Fibroblast of skin of scalp (primary cell): ENCODE measurements around the gene TNFAIP8. TPM values are rescaled to one million over a fixed set of nuclear protein-coding genes. Genes with fewer than 3 reads are reported as not detected.

Experiments
- DNase-seq: peaks from one replicate; pipeline ENCODE4 v3.0.0-alpha.2; 2013
- polyA plus RNA-seq, 2 experiments: library from polyadenylated mRNA; unstranded; fragments of 120-200 nt; gene quantifications; one replicate each; pipeline ENCODE4 v1.2.1, GENCODE V29; 2013; ENCODE audit not compliant: insufficient read length in 2 of 2

TNFAIP8 gene
- polyA plus RNA-seq (2013, experiment 1 of 2; ENCODE audit: insufficient read length): 9.1 TPM
- 9.1 TPM for polyA plus RNA-seq (2013, experiment 2 of 2; ENCODE audit: insufficient read length)

- DNase-seq: peak; percentile 36
Measured at GRCh38 chr5:119355685-119356611, at the start of gene TNFAIP8. Gene TNFAIP8, plus strand, starts transcription at chr5:119356019. Its CDS starts 72 bp downstream, at chr5:119356091.

DNA sequence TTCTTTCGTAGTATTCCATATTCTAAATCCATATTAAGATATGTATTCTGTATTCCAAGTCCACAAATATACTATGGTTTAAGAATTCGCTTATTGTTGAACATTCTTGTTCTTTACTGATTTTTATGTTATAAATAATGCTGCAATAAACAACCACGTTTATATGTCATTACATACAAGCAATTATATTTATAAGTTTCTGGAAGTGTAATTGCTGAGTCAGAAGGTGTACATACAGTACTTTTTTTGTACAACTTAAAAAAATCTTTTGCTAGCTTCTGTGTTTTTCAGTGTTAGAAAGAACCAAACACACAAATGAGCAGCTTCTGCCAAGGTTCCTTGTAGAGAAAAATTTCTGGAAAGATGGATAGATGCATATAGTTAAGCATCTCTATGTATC lies 48.6 kb upstream of the TNFAIP8 start:
- no peak for DNase-seq

DNA sequence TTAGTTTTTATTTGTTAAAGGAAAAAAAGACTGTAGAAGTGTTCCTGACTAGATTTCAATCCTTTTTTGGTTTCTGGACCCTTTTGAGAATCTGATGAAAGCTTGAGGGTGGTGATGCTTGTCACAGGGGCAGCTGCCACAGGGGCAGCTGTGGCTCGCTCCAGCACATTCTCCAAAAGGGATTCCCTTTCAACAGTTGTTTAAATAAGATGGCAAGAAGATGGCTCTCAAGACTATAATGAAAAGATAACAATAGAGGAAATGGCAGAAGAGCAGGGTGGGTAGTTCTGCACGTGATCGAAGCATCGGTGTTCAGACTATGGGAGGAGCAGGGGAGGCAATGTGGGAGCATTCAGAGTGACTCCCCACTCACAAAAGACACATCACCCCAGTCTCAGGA lies 46.5 kb upstream of the TNFAIP8 start:
- DNase-seq: no peak

DNA sequence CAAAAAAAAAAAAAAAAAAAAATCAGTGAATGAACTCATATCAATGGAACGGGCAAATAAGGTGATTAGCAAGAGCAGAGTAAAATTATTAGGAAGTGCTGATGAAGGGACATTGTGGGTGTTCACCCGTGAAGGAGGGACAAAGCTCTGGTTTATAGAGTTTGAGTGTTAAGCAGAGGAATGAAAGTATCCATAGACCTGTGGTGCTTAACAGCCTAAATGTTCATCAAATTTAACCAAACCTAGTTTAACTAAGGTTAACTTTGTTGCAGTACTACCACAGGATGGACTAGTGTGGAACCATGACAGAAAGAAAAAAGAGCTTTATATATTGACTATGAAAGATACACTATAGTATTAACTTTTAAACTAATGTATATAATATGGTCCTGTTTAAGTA lies 44.1 kb upstream of the TNFAIP8 start:
- DNase-seq: no peak

DNA sequence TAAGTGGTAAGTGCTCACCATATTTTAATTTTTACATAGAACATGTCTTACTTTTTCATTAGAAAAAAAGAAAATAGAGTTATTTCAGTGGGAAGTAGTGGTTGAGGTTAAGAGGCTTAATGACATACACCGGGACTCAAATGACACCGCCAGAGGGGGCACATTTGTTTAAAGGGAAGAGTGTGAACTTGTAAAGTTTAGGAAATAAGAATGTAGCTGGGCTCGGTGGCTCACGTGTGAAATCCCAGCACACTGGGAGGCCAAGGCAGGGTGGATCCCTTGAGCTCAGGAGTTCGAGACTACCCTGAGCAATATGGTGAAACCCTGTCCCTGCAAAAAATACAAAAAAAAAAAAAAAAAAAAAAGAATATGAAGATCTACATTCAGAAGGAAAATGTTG lies 43.4 kb upstream of the TNFAIP8 start:
- no peak for DNase-seq

DNA sequence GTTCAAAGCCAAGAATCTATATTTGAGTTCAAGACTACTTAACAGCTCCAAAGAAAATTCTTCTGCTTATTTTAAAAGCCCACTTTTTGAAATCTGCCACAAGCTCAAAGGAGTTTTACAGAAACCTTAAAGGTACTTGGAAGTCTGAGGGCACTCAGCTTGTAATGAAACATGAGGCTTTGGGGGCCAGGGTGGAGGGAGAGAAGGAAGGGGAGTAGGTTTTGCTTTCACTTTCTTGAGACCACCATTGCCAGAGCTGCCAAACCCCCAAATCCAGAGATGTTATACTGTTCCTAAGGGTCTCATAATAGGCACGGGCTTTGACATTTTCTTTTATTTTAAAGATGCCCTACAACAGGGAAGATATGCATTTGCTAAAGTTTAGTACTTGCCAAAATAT lies 42.6 kb upstream of the TNFAIP8 start:
- no peak for DNase-seq

- no peak for DNase-seq
Measured at GRCh38 chr5:119313658-119314605, 41.9 kb upstream of the TNFAIP8 start.

DNA sequence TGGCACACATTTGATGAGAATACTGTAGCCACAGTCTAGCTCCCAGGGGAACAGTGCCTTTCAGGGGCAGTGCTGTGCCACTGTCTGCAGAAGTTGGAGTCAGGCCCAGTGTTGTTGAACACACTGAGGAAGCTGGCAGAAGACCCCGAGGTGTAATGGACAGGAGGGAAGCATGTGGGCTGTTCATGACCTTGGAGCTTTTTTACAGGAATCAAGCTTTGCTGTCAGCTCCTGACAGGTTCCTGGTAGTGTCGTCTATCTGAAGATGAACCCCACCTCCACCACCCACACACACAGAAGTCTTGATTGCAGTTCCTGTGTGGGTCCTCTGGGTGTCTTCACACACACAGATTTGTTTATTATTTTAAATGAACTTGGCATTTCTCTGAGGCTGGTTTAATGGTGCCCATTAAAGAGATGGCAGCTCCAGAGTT lies 40.3 kb upstream of the TNFAIP8 start:
- DNase-seq: peak; percentile 36

DNA sequence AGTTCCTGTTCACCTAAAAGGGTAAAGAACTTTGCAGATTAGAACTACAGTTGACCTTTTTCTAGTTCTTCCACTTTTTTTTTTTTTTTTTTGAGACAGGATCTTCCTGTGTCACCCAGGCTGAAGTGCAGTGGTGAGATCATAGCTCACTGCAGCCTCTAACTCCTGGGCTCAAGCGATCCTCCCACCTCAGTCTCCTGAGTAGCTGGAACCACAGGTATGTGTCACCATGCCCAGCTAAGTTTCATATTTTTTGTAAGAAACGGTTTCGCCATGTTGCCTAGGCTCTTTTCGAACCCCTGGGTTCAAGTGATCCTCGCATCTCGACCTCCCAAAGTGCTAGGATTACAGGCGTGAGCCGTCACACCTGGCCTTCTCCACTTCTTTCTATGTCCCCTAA lies 39.7 kb upstream of the TNFAIP8 start:
- DNase-seq: no peak

- no peak for DNase-seq
Measured at GRCh38 chr5:119316906-119317305, 38.9 kb upstream of the TNFAIP8 start.

GRCh38 chr5:119318256-119318894 lies 37.4 kb upstream of the TNFAIP8 start:
- DNase-seq: no peak

DNA sequence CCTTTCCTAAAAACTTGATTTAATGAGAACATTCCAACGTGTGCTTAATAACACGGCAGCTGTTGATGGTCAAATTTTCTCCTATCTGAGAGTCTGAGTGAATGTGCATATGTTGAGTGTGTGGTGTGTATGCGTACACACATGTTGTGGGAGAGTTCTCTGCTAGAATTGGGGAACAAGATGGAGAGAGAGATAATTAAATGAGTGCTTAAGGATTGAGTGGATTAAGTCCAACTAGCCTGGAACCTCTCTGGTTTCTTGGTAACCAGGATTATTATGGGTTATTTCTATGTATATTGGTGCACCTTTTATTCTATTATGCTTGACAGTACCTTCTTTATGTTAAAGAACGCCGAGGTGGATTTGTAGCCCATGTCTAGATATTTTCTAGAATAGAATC lies 36.4 kb upstream of the TNFAIP8 start:
- no peak for DNase-seq

DNA sequence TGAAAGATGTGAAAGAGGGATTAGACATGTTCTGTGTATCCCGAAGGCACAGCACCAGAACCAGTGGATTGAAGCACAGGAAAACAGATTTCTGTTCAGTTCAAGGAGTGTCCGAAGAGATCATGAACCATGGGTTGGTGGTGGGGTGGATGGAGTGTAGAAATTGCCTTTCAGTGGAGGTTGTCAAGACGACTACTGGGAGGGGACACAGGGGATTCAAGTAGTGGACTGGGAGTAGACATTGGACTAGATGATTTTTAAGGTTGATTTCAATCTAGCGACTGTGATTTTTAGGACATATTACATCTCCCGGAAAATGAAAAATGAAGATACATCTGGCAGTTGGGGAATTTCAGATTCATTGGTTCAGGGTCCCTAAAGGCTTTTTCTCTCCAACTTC lies 35.9 kb upstream of the TNFAIP8 start:
- DNase-seq: no peak

GRCh38 chr5:119321569-119322311 lies 34.1 kb upstream of the TNFAIP8 start:
- DNase-seq: no peak

DNA sequence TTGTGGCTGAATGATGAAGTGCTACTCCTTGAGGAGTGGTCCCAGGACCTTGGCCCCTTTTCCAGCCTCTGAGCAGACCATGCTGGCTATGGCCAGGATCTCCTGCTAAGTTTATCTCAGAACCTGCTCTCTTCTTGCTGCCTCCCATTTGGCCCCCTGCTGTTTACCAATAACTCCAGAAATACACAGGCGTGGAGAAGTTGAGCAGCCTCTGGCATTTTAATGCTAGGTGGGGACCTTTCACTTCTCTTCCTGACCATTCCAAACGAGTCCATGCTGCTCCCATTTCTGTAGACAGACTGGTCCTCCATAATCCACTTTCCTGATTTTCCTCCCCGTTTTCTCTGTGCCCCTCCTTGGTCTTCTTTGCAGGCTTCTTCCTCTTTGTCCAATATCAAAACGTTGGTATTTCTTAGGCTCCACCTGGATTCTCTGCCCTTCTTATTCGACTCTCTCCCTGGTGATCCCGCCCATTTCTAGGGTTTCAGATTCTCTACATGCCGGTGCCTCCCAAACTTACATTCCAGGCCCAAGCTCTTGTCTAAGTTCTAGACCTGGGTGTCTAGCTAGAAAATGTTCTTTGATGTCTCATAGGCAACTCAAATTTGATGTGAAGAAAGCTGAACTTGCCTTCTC lies 33.4 kb upstream of the TNFAIP8 start:
- DNase-seq: peak; percentile 26

DNA sequence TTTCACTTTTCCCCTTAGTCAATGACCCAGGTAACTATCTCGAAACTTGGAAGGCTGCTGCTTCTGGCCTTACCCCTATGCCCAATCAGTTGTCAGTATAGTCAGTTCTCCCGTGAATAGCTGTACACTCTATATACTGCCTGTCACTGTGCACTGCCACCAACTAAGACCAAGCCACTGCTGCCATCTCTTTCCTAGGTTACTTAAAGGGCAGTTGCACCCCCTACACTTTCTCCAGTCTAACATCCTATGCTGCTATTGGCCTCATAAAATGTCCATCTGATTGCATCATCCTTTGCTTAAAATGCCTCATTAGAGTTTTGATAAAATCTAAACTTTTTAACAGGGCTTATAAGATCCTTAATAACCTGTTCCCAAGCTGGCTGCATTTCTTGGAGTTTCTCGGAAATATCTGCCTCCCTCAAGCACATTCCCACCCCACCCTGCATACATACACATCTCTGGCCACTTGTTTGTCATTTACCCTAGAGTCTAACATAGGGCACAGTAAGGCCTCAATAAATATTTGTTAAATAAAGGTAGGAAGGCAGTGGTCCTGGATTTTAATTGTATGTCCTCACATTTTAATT lies 32.8 kb upstream of the TNFAIP8 start:
- DNase-seq: peak; percentile 54

DNA sequence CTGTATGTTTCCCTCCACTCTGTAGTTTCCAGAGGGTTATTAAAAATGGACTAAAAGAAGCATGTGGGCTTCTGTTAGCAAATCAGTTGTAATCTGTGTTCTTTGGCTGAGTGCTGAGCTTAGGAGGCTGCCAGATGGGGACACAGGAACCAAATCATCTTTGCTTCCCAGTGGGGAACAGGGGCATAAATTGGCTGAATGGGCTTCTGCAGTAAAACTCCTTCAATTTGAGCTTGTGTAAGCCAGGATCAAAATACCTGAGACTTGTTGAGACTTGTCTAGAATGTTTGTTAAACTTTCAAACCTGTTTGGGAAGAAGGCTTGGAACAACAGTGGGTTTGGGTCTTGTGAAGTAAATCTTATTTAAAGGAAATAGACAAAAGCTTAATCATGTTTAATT lies 32.2 kb upstream of the TNFAIP8 start:
- DNase-seq: peak; percentile 32

DNA sequence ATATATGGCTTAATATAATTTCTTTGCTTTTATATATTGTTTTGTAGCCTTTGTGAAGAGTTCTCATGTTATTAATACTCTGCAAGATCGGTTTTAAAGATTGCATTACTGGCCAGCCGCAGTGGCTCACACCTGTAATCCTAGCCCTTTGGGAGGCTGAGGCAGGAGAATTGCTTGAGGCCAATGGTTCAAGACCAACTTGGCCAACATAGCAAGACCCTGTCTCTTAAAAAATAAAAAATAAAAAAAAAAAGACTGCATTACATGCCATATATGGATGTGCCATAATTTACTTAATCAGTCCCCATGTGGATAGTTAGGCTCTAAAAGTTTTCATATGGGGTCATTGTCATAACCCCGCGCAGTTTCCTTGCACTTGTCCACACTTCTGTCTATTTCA lies 31.0 kb upstream of the TNFAIP8 start:
- DNase-seq: no peak

GRCh38 chr5:119327018-119327417 lies 28.8 kb upstream of the TNFAIP8 start:
- DNase-seq: peak; percentile 58

DNA sequence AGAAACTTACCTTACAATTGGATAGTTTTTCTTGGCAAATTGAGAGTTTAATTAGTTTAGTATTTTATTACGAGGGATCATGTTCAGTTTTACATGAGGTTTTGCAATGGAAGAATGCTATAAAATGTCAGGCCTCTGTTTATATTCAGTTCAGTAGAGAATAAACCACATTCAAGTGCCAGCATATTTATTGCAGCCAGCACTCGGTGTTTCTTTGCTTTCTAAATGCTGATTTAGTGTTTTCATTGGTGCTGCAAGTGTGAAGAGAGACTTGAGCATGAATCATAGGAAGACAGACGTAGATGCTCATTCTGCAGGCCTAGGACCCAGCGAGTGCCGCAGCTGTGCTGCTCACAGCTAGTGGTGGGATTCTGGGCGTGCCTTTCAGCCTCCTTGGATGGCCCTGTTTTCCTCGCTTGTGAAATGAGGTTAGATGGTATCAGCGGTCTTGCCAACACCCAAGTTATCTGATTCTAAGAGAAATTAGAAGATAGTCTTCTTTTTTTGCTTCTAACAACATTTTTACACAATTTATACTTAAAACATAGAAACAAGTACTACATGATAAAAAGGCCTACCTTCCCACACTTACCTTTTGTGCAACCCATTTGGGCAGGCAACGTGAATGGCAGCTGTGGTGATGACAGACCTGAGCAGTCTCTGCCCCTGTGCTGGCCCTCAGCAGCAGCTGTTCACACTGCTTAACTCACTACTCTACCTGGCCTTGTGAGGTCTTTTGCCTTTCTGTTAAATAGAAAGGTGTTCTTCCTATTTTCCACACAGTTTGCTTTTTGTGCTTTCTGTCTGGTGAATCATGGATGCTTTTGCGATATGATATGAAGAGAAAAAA lies 26.8 kb upstream of the TNFAIP8 start:
- peak; percentile 71 for DNase-seq
